NOMO-1 (cell line): ENCODE measurements around the gene P2RY2.

Experiments used
- DNase-seq, 2 experiments: peaks; one replicate each; lab custom pipeline; 2025; ENCODE audit not compliant: unreplicated experiment in 2 of 2; lab: John Stamatoyannopoulos, UW

P2RY2 gene

GRCh38 chr11:73203790-73204189 is 14.3 kb upstream of the P2RY2 start:
- DNase-seq: no peak

GRCh38 chr11:73204711-73205121 is 13.4 kb upstream of the P2RY2 start:
- peak; percentile 88 to 96 for DNase-seq

- DNase-seq: peak; percentile 80 to 93
Measured at GRCh38 chr11:73205661-73206343, 12.3 kb upstream of the P2RY2 start.

GRCh38 chr11:73206801-73207200 is 11.3 kb upstream of the P2RY2 start:
- no peak for DNase-seq

- no peak for DNase-seq
Measured at GRCh38 chr11:73209892-73210291, 8.2 kb upstream of the P2RY2 start.

- peak in 1 of 2 experiments; percentile 42 for DNase-seq
Measured at GRCh38 chr11:73210916-73211667, 7.0 kb upstream of the P2RY2 start.

GRCh38 chr11:73213196-73214143 is 4.6 kb upstream of the P2RY2 start:
- no peak for DNase-seq

- peak; percentile 23 to 60 for DNase-seq
Measured at GRCh38 chr11:73215191-73216134, 2.6 kb upstream of the P2RY2 start.

- DNase-seq: peak; percentile 30 to 44
Measured at GRCh38 chr11:73216465-73216864, 1.6 kb upstream of the P2RY2 start.

- DNase-seq: peak in 1 of 2 experiments; percentile 15
Measured at GRCh38 chr11:73217131-73217809, 811 bp upstream of the P2RY2 start.

GRCh38 chr11:73217810-73218105 is 323 bp upstream of the P2RY2 start:
- DNase-seq: no peak

- no peak for DNase-seq
Measured at GRCh38 chr11:73218830-73219215, 742 bp downstream of the P2RY2 start.

GRCh38 chr11:73219396-73220285 is 1.6 kb downstream of the P2RY2 start:
- no peak for DNase-seq

GRCh38 chr11:73221451-73221850 is 3.4 kb downstream of the P2RY2 start:
- no peak for DNase-seq

- no peak for DNase-seq
Measured at GRCh38 chr11:73221996-73222395, 3.9 kb downstream of the P2RY2 start.

GRCh38 chr11:73223998-73224730 is 6.1 kb downstream of the P2RY2 start:
- no peak for DNase-seq

- no peak for DNase-seq
Measured at GRCh38 chr11:73225001-73225686, 7.1 kb downstream of the P2RY2 start.
